ENCODE results near the gene ELFN1.

The ELFN1 gene

GRCh38 chr7:1675673-1676549, 5.8 kb downstream of the ELFN1 start:
- TF ChIP-seq FOXK2 (IDR thresholded peaks at IDR 0.05) (no peak), FOXM1 (IDR thresholded peaks at IDR 0.05; ENCODE audit: borderline replicate concordance) (no peak), FOXA1 (IDR thresholded peaks at IDR 0.05) (no peak), TARDBP (IDR thresholded peaks at IDR 0.05) (no peak), CTBP1 (IDR thresholded peaks at IDR 0.05; ENCODE audit: borderline replicate concordance) (no peak), LEF1 (IDR thresholded peaks at IDR 0.05; ENCODE audit: borderline replicate concordance) (no peak), L3MBTL2 (conservative IDR thresholded peaks at IDR 0.05) (no peak), ZNF384 (IDR thresholded peaks at IDR 0.05) (no peak), SUZ12 (IDR thresholded peaks at IDR 0.05) (no peak), NFRKB (IDR thresholded peaks at IDR 0.05) (no peak), ARNT (IDR thresholded peaks at IDR 0.05) (no peak), ELF4 (IDR thresholded peaks at IDR 0.05) (no peak), PKNOX1 (IDR thresholded peaks at IDR 0.05) (no peak)
- ChIA-PET POLR2A (no interaction called here), CTCF (no interaction called here)
- no peak for DNase-seq (ENCODE audit: extremely low spot score)

DNA sequence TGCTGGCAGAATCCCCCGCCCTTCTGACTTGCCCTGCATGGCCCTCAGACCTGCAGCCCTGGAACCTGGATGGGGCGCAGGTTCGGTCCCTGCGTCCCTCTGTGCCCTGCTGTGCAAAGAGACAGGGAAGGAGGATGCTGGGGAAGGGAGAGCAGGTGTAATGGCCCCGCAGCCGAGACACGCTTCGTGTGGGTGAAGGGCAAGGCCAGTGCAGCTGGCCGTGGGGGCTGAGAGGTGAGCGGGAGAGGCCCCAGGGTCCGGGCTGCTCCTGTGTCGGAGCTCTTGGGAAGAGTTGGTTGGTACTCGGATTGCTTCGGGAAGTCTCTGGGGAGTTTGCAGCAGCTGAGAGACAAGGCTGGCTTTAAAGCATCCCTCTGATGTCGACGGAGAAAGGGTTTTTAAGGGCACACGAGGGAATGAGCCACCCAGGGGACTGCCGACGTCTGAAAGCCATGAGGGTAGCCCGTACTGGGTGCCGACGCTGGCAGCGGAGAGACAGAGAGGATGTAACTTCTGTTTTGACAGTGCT, 6.5 kb downstream of the ELFN1 start:
- ChIA-PET CTCF (no interaction called here), POLR2A (no interaction called here)
- DNase-seq (ENCODE audit: extremely low spot score), result no peak
- TF ChIP-seq ZNF384 (IDR thresholded peaks at IDR 0.05) (no peak), PKNOX1 (IDR thresholded peaks at IDR 0.05) (no peak)

DNA sequence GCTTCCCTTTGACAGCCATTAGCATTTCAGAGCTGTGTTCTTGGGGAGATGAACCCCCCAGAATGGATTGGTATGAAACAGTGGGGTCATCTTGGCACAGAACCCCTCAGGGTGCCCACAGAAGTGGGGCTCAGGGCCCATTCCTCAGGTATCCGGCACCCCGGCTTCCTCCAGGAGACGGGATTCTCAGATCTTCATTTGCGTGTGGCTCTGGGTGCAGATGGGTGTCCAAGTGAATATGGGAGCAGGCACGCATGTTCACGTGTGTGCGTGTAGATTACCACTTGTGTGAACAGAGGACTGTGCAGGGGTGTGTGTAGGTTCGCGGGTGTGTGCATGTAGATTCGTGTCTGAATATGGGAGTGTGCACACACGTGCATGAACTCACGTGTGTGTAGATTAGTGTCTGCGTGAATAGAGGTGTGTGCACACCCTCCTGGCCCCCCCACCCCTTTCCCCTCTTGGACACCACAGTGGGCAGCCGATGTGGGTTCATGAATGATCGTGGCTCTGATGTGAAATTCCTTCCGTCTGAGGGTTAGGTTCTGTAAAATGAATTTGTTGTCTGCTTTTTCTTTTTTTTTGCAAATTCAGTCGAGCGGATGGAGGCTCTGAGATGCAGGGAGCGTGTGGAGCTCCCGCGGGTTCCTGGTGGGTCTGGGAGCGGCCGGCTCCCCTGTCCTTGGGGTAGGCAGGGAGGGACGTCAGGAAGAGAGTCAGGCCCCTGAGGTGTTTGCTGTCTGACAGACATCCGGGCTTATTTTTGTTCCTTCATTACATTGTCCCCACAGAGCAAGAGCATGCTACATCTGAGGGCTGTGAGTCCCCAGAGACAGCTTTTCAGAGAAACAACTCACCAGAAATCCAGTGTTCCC, 7.4 kb downstream of the ELFN1 start:
- ChIA-PET CTCF (no interaction called here), POLR2A (no interaction called here)
- TF ChIP-seq BHLHE40 (IDR thresholded peaks at IDR 0.05; ENCODE audit: borderline replicate concordance) (no peak), LEF1 (IDR thresholded peaks at IDR 0.05; ENCODE audit: borderline replicate concordance) (no peak), HDGF (IDR thresholded peaks at IDR 0.05; ENCODE audit: borderline replicate concordance) (no peak), SP1 (IDR thresholded peaks at IDR 0.05) (no peak), NFRKB (IDR thresholded peaks at IDR 0.05) (no peak), ELF4 (IDR thresholded peaks at IDR 0.05) (no peak), PKNOX1 (IDR thresholded peaks at IDR 0.05) (no peak), CTBP1 (IDR thresholded peaks at IDR 0.05; ENCODE audit: borderline replicate concordance) (no peak), L3MBTL2 (conservative IDR thresholded peaks at IDR 0.05) (no peak), FOXM1 (IDR thresholded peaks at IDR 0.05; ENCODE audit: borderline replicate concordance) (no peak), FOXK2 (IDR thresholded peaks at IDR 0.05) (no peak), ZNF384 (IDR thresholded peaks at IDR 0.05) (no peak), TARDBP (IDR thresholded peaks at IDR 0.05) (no peak), ARNT (IDR thresholded peaks at IDR 0.05) (no peak)
- no peak for DNase-seq (ENCODE audit: extremely low spot score)

DNA sequence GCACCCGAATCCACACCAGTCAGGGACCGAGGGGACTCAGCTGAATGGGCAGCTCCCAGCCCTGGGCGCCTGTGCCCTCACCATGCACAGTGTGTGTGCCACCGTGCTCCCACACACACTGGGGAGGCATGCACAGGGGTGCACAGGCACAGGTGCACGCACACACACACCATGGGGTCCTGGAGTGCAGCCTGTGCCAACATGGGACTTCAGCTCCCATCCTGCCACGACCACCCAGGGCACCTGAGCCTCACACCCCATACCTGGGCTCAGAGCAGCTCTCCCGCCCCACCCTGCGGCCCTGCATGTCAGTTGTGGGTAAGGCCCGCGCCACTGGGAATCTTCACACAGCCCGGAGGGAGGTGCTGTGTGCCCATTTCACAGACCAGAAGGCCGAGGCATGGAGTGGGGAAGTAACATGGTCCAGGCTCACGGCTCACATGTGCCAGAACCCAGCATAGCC, 8.0 kb downstream of the ELFN1 start:
- no peak for DNase-seq (ENCODE audit: extremely low spot score)
- POLR2A ChIA-PET, result no interaction called here
- TF ChIP-seq SUZ12 (IDR thresholded peaks at IDR 0.05), result no peak
- TF ChIP-seq SP1 (IDR thresholded peaks at IDR 0.05), result no peak
- TF ChIP-seq HDGF (IDR thresholded peaks at IDR 0.05; ENCODE audit: borderline replicate concordance), result no peak
- TF ChIP-seq NFRKB (IDR thresholded peaks at IDR 0.05), result no peak
- no peak for TF ChIP-seq PKNOX1 (IDR thresholded peaks at IDR 0.05)
- no peak for TF ChIP-seq CTBP1 (IDR thresholded peaks at IDR 0.05; ENCODE audit: borderline replicate concordance)
- no peak for TF ChIP-seq FOXK2 (IDR thresholded peaks at IDR 0.05)
- no peak for TF ChIP-seq TARDBP (IDR thresholded peaks at IDR 0.05)
- TF ChIP-seq ELF4 (IDR thresholded peaks at IDR 0.05), result no peak
- TF ChIP-seq FOXA1 (IDR thresholded peaks at IDR 0.05), result no peak
- TF ChIP-seq BHLHE40 (IDR thresholded peaks at IDR 0.05; ENCODE audit: borderline replicate concordance), result no peak
- TF ChIP-seq LEF1 (IDR thresholded peaks at IDR 0.05; ENCODE audit: borderline replicate concordance), result no peak
- no peak for TF ChIP-seq ARNT (IDR thresholded peaks at IDR 0.05)
- CTCF ChIA-PET, result no interaction called here

GRCh38 chr7:1678571-1679325, 8.7 kb downstream of the ELFN1 start:
- no peak for DNase-seq (ENCODE audit: extremely low spot score)
- CTCF ChIA-PET, result no interaction called here
- no peak for TF ChIP-seq SP1 (IDR thresholded peaks at IDR 0.05)
- no peak for TF ChIP-seq FOXK2 (IDR thresholded peaks at IDR 0.05)
- TF ChIP-seq ZNF384 (IDR thresholded peaks at IDR 0.05), result no peak
- no peak for TF ChIP-seq SUZ12 (IDR thresholded peaks at IDR 0.05)
- TF ChIP-seq LEF1 (IDR thresholded peaks at IDR 0.05; ENCODE audit: borderline replicate concordance), result no peak
- TF ChIP-seq ELF4 (IDR thresholded peaks at IDR 0.05), result no peak
- no peak for TF ChIP-seq ARNT (IDR thresholded peaks at IDR 0.05)
- TF ChIP-seq L3MBTL2 (conservative IDR thresholded peaks at IDR 0.05), result no peak
- no peak for TF ChIP-seq NFRKB (IDR thresholded peaks at IDR 0.05)
- TF ChIP-seq FOXA1 (IDR thresholded peaks at IDR 0.05), result no peak
- no peak for TF ChIP-seq FOXM1 (IDR thresholded peaks at IDR 0.05; ENCODE audit: borderline replicate concordance)
- no peak for TF ChIP-seq PKNOX1 (IDR thresholded peaks at IDR 0.05)
- no peak for TF ChIP-seq BHLHE40 (IDR thresholded peaks at IDR 0.05; ENCODE audit: borderline replicate concordance)
- TF ChIP-seq HDGF (IDR thresholded peaks at IDR 0.05; ENCODE audit: borderline replicate concordance), result no peak
- no peak for TF ChIP-seq TARDBP (IDR thresholded peaks at IDR 0.05)
- POLR2A ChIA-PET, result no interaction called here
